Caco-2 (cell line): Measurements from ENCODE around the gene POU3F3. TPM values are rescaled to one million over a fixed set of nuclear protein-coding genes. Genes with fewer than 3 reads are reported as not detected.
A peak's percentile ranks its signal among the peaks of the same experiment; 100 is the strongest.

Experiments
- BruUV-seq: library from RNA; stranded (reverse); fragments of 400-500 nt; replicated peaks from 2 replicates; lab custom pipeline; 2021; lab: Mats Ljungman, UMichigan
- CTCF ChIA-PET: fragments of 300-600 bp; sonication (Branson Sonifier 250); formaldehyde crosslinking; loops from one replicate; lab custom pipeline; 2022; ENCODE audit warnings: antibody characterized with exemption; lab: Charles Lee
- POLR2A ChIA-PET: fragments of 300-600 bp; sonication (Branson Sonifier 250); formaldehyde crosslinking; loops from one replicate; lab custom pipeline; 2022; ENCODE audit warnings: antibody characterized with exemption; lab: Charles Lee
- DNase-seq, 2 experiments: peaks; one replicate each; pipeline versions ENCODE4 v3.0.0 to v3.0.0-alpha.2; 2020 to 2022
- H3K27me3 ChIP-seq: replicated peaks from 2 replicates; pipeline ENCODE4 v1.6.0; 2011; ENCODE audit warnings: low read length; ENCODE audit not compliant: control insufficient read depth, insufficient read depth
- H3K36me3 ChIP-seq: 2 replicates; pipeline ENCODE4 v1.5.1; 2011; ENCODE audit warnings: low read length; ENCODE audit not compliant: control insufficient read depth, insufficient read depth
- H3K4me1 ChIP-seq: fragments of 250-450 bp; sonication (Bioruptor Pico); 2 replicates; pipeline ENCODE4 v1.5.1; 2020; ENCODE audit warnings: mild to moderate bottlenecking
- H3K4me3 ChIP-seq: 2 replicates; pipeline ENCODE4 v1.5.1; 2011; ENCODE audit warnings: low read depth, mild to moderate bottlenecking, control low read depth, low read length
- H3K9me3 ChIP-seq: fragments of 250-450 bp; sonication (Bioruptor Pico); 2 replicates; pipeline ENCODE4 v1.5.1; 2020; ENCODE audit warnings: mild to moderate bottlenecking, moderate library complexity
- H3K27ac Mint-ChIP-seq: one replicate; pipeline ENCODE4 v1.8.0; 2022; ENCODE audit warnings: mixed read lengths; ENCODE audit not compliant: unreplicated experiment
- H3K27me3 Mint-ChIP-seq: one replicate; pipeline ENCODE4 v1.8.0; 2022; ENCODE audit warnings: mixed read lengths; ENCODE audit not compliant: insufficient read depth, unreplicated experiment
- H3K36me3 Mint-ChIP-seq: one replicate; pipeline ENCODE4 v1.8.0; 2022; ENCODE audit warnings: mild to moderate bottlenecking, mixed read lengths; ENCODE audit not compliant: insufficient read depth, unreplicated experiment
- H3K4me1 Mint-ChIP-seq: one replicate; pipeline ENCODE4 v1.8.0; 2022; ENCODE audit warnings: low read depth, mixed read lengths; ENCODE audit not compliant: unreplicated experiment
- H3K4me3 Mint-ChIP-seq: one replicate; pipeline ENCODE4 v1.8.0; 2022; ENCODE audit warnings: mild to moderate bottlenecking, moderate library complexity, mixed read lengths; ENCODE audit not compliant: unreplicated experiment
- H3K9me3 Mint-ChIP-seq: one replicate; pipeline ENCODE4 v1.8.0; 2022; ENCODE audit warnings: mixed read lengths; ENCODE audit not compliant: unreplicated experiment
- intact Hi-C: fragments of 100-400 bp; cut with micrococcal nuclease; formaldehyde crosslinking; loops from one replicate; pipeline ENCODE4 v1.10.0; 2022; ENCODE audit not compliant: unreplicated experiment
- total RNA-seq: library from RNA; stranded (reverse); gene quantifications from 2 replicates; pipeline ENCODE4 v1.2.3, GENCODE V29; 2022
- TF ChIP-seq, protein P1 (sequence below), 2 experiments: fragments of 200-600 bp in 1 of 2; IDR thresholded peaks; 1 replicate in 1 of 2; 2 replicates in 1 of 2; pipeline versions ENCODE4 v1.5.1 to v1.8.0; 2011 to 2022; ENCODE audit warnings: antibody characterized with exemption in 1 of 2, control low read depth in 1 of 2, inconsistent platforms in 1 of 2, low read depth in 1 of 2, low read length in 1 of 2, mild to moderate bottlenecking in 1 of 2, moderate library complexity in 1 of 2; ENCODE audit not compliant: insufficient read depth in 1 of 2, severe bottlenecking in 1 of 2, unreplicated experiment in 1 of 2

The POU3F3 gene
- total RNA-seq, 1 experiment from 2014 or later, result not detected

DNA sequence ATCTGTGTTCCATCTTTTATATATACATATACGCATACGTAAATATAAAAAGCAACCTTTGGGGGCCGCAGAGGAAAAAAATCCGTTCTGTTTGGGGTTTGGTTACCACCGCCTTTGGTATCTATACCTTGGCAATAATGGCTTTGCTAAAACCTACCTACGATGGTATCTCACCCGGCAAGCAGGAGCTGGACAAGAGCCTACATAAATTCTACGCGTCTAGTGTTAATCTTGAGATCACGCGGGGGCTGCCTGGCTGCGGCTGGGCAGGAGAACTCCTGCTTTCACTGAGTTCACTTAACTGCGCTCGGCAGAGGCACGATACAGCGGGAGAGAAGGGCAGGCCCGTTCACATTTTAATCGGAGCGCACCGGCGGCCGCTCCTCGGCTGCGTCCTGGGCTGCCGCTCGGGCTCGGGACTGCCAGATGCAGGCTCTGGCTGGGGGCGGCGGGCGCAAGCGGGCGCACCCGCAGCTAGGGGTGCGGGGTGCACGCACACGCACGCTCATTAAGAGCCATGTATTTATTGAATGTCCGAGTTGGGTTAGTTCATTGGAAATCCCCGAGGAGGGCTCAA, 1.7 kb upstream of the POU3F3 start:
- intact Hi-C loops, result no loop called here
- no peak for DNase-seq
- H3K4me3 Mint-ChIP-seq, result peak overlapping the region; percentile 78
- H3K27me3 Mint-ChIP-seq, result peaks cover 65% of the 10 kb centered on the region
- no peaks in the 10 kb centered on the region for H3K9me3 Mint-ChIP-seq
- TF ChIP-seq, protein P1, sequence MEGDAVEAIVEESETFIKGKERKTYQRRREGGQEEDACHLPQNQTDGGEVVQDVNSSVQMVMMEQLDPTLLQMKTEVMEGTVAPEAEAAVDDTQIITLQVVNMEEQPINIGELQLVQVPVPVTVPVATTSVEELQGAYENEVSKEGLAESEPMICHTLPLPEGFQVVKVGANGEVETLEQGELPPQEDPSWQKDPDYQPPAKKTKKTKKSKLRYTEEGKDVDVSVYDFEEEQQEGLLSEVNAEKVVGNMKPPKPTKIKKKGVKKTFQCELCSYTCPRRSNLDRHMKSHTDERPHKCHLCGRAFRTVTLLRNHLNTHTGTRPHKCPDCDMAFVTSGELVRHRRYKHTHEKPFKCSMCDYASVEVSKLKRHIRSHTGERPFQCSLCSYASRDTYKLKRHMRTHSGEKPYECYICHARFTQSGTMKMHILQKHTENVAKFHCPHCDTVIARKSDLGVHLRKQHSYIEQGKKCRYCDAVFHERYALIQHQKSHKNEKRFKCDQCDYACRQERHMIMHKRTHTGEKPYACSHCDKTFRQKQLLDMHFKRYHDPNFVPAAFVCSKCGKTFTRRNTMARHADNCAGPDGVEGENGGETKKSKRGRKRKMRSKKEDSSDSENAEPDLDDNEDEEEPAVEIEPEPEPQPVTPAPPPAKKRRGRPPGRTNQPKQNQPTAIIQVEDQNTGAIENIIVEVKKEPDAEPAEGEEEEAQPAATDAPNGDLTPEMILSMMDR (IDR thresholded peaks at IDR 0.05; ENCODE audit: insufficient read depth in 1 of 2, low read depth in 1 of 2, low read length in 1 of 2, severe bottlenecking in 1 of 2, unreplicated experiment in 1 of 2), result no peak
- H3K36me3 Mint-ChIP-seq, result peaks cover 5% of the 10 kb centered on the region
- no TSS peak for BruUV-seq
- Histone ChIP-seq H3K36me3 (no peaks in the 10 kb centered on the region), H3K4me1 (peaks cover 7% of the 10 kb centered on the region), H3K4me3 (no peak overlapping the region), H3K27me3 (peaks cover 9% of the 10 kb centered on the region), H3K9me3 (no peaks in the 10 kb centered on the region)
- H3K27ac Mint-ChIP-seq, result no peak overlapping the region
- H3K4me1 Mint-ChIP-seq, result peaks cover 17% of the 10 kb centered on the region
- ChIA-PET POLR2A (no interaction called here), CTCF (no interaction called here)

GRCh38 chr2:104854498-104855220, 744 bp downstream of the POU3F3 start:
- peak overlapping the region; percentile 16; the same call in 1 of the 2 replicates for H3K4me3 ChIP-seq
- H3K9me3 Mint-ChIP-seq, result no peaks in the 10 kb centered on the region

More at GRCh38 chr2:104854498-104855220, 744 bp downstream of the POU3F3 start:
- ChIA-PET CTCF (no interaction called here), POLR2A (no interaction called here)
- H3K9me3 ChIP-seq, result no peaks in the 10 kb centered on the region
- DNase-seq, result no peak
- Mint-ChIP-seq H3K36me3 (peaks cover 5% of the 10 kb centered on the region), H3K27me3 (peaks cover 61% of the 10 kb centered on the region), H3K4me3 (peak overlapping the region; percentile 78), H3K27ac (no peak overlapping the region), H3K4me1 (peaks cover 17% of the 10 kb centered on the region)
- H3K36me3 ChIP-seq, result no peaks in the 10 kb centered on the region
- BruUV-seq, result no TSS peak
- peaks cover 7% of the 10 kb centered on the region for H3K4me1 ChIP-seq
- TF ChIP-seq, protein P1 (IDR thresholded peaks at IDR 0.05; ENCODE audit: insufficient read depth in 1 of 2, low read depth in 1 of 2, low read length in 1 of 2, severe bottlenecking in 1 of 2, unreplicated experiment in 1 of 2), result no peak
- intact Hi-C loops, result no loop called here
- peaks cover 9% of the 10 kb centered on the region for H3K27me3 ChIP-seq
